ENCODE measurements around the gene MORC1.
"Not testable (repeated sequence)": the region's sequence is repeated elsewhere in the genome, so short reads cannot be mapped to it uniquely, and the experiment has no call there.

The MORC1 gene

GRCh38 chr3:109136523-109136922 lies 18.6 kb upstream of the MORC1 start, which contains the start of gene C3orf85:
Gene C3orf85, plus strand, starts transcription at chr3:109136719. Its CDS starts 129 bp downstream, at chr3:109136848.
- peaks cover 3% of the 10 kb centered on the region for H3K4me1 ChIP-seq (ENCODE audit: insufficient read depth, low read length, poor library complexity, severe bottlenecking)
- H3K4me3 ChIP-seq (ENCODE audit: low read length, poor library complexity, severe bottlenecking): no peak within 1 kb of the TSS
- no peak within 1 kb of the TSS for H3K9ac ChIP-seq (ENCODE audit: low read depth, low read length, poor library complexity, severe bottlenecking)
- H3K79me2 ChIP-seq (ENCODE audit: insufficient read depth, low read length): no peaks in the 10 kb centered on the region
- H4K20me1 ChIP-seq (ENCODE audit: insufficient read depth, low read length, poor library complexity, severe bottlenecking): no peaks in the 10 kb centered on the region
- TF ChIP-seq EZH2phosphoT487 (IDR thresholded peaks at IDR 0.05; ENCODE audit: borderline replicate concordance): no peak
- no peak for TF ChIP-seq CTCF (conservative IDR thresholded peaks at IDR 0.05; ENCODE audit: low read length)
- no peaks in the 10 kb centered on the region for H3K9me2 ChIP-seq (replicated peaks; ENCODE audit: low read depth, low read length)
- no peaks in the 10 kb centered on the region for H3F3A ChIP-seq (ENCODE audit: low read depth)
- H2AFZ ChIP-seq (ENCODE audit: low read length): no peak within 1 kb of the TSS
- no peak within 1 kb of the TSS for H3K4me2 ChIP-seq (ENCODE audit: low read depth, low read length, poor library complexity, severe bottlenecking)
- no peaks in the 10 kb centered on the region for H3K27me3 ChIP-seq (ENCODE audit: insufficient read depth, low read length, poor library complexity, severe bottlenecking)
- no peaks in the 10 kb centered on the region for H3K9me3 ChIP-seq (ENCODE audit: insufficient read depth, low read depth, low read length)
- H3K36me3 ChIP-seq (ENCODE audit: insufficient read depth, low read length): no peaks in the 10 kb centered on the region

- not testable (repeated sequence) for H3F3A ChIP-seq (ENCODE audit: low read depth); H3K27me3 ChIP-seq (ENCODE audit: insufficient read depth, low read length, poor library complexity, severe bottlenecking); H3K36me3 ChIP-seq (ENCODE audit: insufficient read depth, low read length); H3K79me2 ChIP-seq (ENCODE audit: insufficient read depth, low read length); H3K9ac ChIP-seq (ENCODE audit: low read depth, low read length, poor library complexity, severe bottlenecking); H3K9me3 ChIP-seq (ENCODE audit: insufficient read depth, low read depth, low read length); H4K20me1 ChIP-seq (ENCODE audit: insufficient read depth, low read length, poor library complexity, severe bottlenecking); H3K4me2 ChIP-seq (ENCODE audit: low read depth, low read length, poor library complexity, severe bottlenecking); H2AFZ ChIP-seq (ENCODE audit: low read length); H3K9me2 ChIP-seq (replicated peaks; ENCODE audit: low read depth, low read length); H3K4me3 ChIP-seq (ENCODE audit: low read length, poor library complexity, severe bottlenecking); H3K4me1 ChIP-seq (ENCODE audit: insufficient read depth, low read length, poor library complexity, severe bottlenecking)
Observed at GRCh38 chr3:109133474-109133816, 15.5 kb upstream of the MORC1 start.

DNA sequence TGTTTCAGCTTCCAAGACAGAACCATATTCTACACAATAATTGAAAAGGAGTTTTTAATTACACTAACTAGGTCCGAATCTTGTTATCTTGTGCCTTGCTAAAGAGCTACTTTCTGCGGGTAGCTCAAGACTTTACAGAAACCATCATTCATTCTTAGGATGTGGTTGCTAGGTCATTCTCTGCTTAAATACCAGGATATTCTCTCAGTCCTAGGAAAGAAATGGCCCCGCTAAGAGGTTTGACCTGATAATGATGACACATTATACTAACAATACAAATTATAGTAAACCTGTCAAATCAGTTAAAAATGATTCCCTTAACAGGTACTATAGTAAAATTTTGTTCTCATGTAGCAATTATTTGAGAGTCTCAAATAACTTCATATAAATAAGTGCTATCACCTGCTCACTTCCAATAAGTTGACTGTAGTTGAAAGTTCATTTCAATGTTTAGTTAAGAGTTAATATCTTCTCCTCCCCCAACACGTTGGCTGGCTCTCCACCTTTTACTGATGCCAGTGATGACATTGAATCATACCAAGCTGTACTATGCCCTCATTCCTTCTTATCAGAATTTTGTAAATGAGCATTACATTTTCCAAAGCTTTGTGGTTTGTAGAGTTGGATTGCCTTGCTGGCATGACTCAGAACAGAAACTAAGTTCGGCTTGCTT lies 15.0 kb upstream of the MORC1 start:
- Histone ChIP-seq H2AFZ (ENCODE audit: low read length) (no peak overlapping the region), H3K36me3 (ENCODE audit: insufficient read depth, low read length) (no peaks in the 10 kb centered on the region), H4K20me1 (ENCODE audit: insufficient read depth, low read length, poor library complexity, severe bottlenecking) (no peaks in the 10 kb centered on the region), H3K9ac (ENCODE audit: low read depth, low read length, poor library complexity, severe bottlenecking) (no peak overlapping the region), H3K4me1 (ENCODE audit: insufficient read depth, low read length, poor library complexity, severe bottlenecking) (peaks cover under 1% of the 10 kb centered on the region), H3K4me2 (ENCODE audit: low read depth, low read length, poor library complexity, severe bottlenecking) (no peak overlapping the region), H3K4me3 (ENCODE audit: low read length, poor library complexity, severe bottlenecking) (no peak overlapping the region), H3K9me2 (replicated peaks; ENCODE audit: low read depth, low read length) (no peaks in the 10 kb centered on the region), H3K79me2 (ENCODE audit: insufficient read depth, low read length) (no peaks in the 10 kb centered on the region), H3K27me3 (ENCODE audit: insufficient read depth, low read length, poor library complexity, severe bottlenecking) (no peaks in the 10 kb centered on the region), H3F3A (ENCODE audit: low read depth) (no peaks in the 10 kb centered on the region), H3K9me3 (ENCODE audit: insufficient read depth, low read depth, low read length) (no peaks in the 10 kb centered on the region)
- TF ChIP-seq CTCF (conservative IDR thresholded peaks at IDR 0.05; ENCODE audit: low read length) (no peak), EZH2phosphoT487 (IDR thresholded peaks at IDR 0.05; ENCODE audit: borderline replicate concordance) (no peak)

DNA sequence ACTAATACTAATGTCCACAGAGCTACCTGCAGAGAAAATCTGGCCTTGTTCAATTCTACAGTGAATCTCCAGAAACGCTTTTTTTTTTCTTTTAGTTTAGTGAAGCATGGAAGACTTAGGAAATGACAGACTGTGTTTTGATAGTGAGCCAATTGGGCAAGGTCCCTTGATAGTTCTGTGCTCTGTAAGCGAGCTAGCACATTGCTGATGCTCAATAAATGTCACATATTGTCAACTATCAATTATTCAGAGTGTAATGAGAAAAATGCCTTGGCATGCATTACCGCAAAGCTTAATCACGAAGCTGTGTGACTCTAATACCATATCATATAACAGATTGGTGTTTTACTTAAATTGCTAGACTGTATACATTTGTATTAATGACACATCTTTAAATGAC lies 13.3 kb upstream of the MORC1 start:
- H3K36me3 ChIP-seq (ENCODE audit: insufficient read depth, low read length): no peaks in the 10 kb centered on the region
- no peak overlapping the region for H3K4me2 ChIP-seq (ENCODE audit: low read depth, low read length, poor library complexity, severe bottlenecking)
- no peaks in the 10 kb centered on the region for H3K79me2 ChIP-seq (ENCODE audit: insufficient read depth, low read length)
- H3F3A ChIP-seq (ENCODE audit: low read depth): no peaks in the 10 kb centered on the region
- H3K9ac ChIP-seq (ENCODE audit: low read depth, low read length, poor library complexity, severe bottlenecking): no peak overlapping the region
- H3K27me3 ChIP-seq (ENCODE audit: insufficient read depth, low read length, poor library complexity, severe bottlenecking): no peaks in the 10 kb centered on the region
- no peaks in the 10 kb centered on the region for H3K9me3 ChIP-seq (ENCODE audit: insufficient read depth, low read depth, low read length)
- no peak overlapping the region for H2AFZ ChIP-seq (ENCODE audit: low read length)
- H3K9me2 ChIP-seq (replicated peaks; ENCODE audit: low read depth, low read length): no peaks in the 10 kb centered on the region
- no peaks in the 10 kb centered on the region for H4K20me1 ChIP-seq (ENCODE audit: insufficient read depth, low read length, poor library complexity, severe bottlenecking)
- H3K4me1 ChIP-seq (ENCODE audit: insufficient read depth, low read length, poor library complexity, severe bottlenecking): no peaks in the 10 kb centered on the region
- no peak overlapping the region for H3K4me3 ChIP-seq (ENCODE audit: low read length, poor library complexity, severe bottlenecking)
- TF ChIP-seq EZH2phosphoT487 (IDR thresholded peaks at IDR 0.05; ENCODE audit: borderline replicate concordance): no peak
- no peak for TF ChIP-seq CTCF (conservative IDR thresholded peaks at IDR 0.05; ENCODE audit: low read length)
